Heart left ventricle (tissue), 13 donors: ENCODE measurements around the gene SPATA2.

ENCODE experiments used
- CTCF ChIP-seq, 12 donors: fragments of 200-600 bp; sonication (generic) in 4 of 12; IDR thresholded peaks; one replicate each; pipeline versions ENCODE4 v1.5.0 to v1.8.0; 2018 to 2022; ENCODE audit warnings: antibody characterized with exemption in 12 of 12, mild to moderate bottlenecking in 5 of 12
- POLR2A ChIP-seq, 2 donors: fragments of 450-650 bp; IDR thresholded peaks; one replicate each; pipeline ENCODE4 v1.6.1; 2017; ENCODE audit warnings: antibody characterized with exemption in 2 of 2, mild to moderate bottlenecking in 2 of 2, moderate library complexity in 2 of 2
- donor health status: ischemic (EF 13 %, LVEDD 7.1; RV severe dilation, severe dysfunction).
- donor health status: DM: no; HTN: yes; CAD: no.
- donor health status: DM: no; HTN: no; CAD: no.
- donor health status: ischemic (EF 25% LVEDD 6.9; RV normal size, moderate dysfunction).
- donor health status: ischemic (EF 25% LVEDD 5.7; RV mildly dilated, moderate dysfunction).
- donor health status: ischemic (EF 35%, LVEDD 5.7; RV mildly dilated, moderate dysfunction).
- donor health status: nonischemic (EF 11% LVEDD 7.7; RV severe dilation, severe dysfunction).
- donor health status: DM: yes; HTN: yes; CAD: no.
- donor health status: PGD.
- donor health status: ischemic (EF 29% LVEDD 5.4; RV normal size, mild dysfunction).
- donor health status: nonischemic (EF 23%, LVEDD 6.1; RV moderate dilation, normal function).

GRCh38 chr20:49915118-49915379, 280 bp downstream of the SPATA2 start:
- TF ChIP-seq POLR2A (IDR thresholded peaks at IDR 0.05), result no peak
- peak in 1 of 12 donors; percentile 19 for TF ChIP-seq CTCF (IDR thresholded peaks at IDR 0.05)
